Mesendoderm (in vitro differentiated cells): ENCODE measurements around the gene PRSS50.
A peak's percentile ranks its signal among the peaks of the same experiment; 100 is the strongest.

ENCODE experiments used
- DNase-seq: peaks from one replicate; pipeline ENCODE4 v3.0.0; 2013
- H2AK5ac ChIP-seq: 2 replicates; pipeline ENCODE4 v1.6.1; 2013; ENCODE audit warnings: low read length, inconsistent platforms
- H2BK120ac ChIP-seq: 2 replicates; pipeline ENCODE4 v1.6.1; 2013; ENCODE audit warnings: low read depth, mild to moderate bottlenecking, low read length, moderate library complexity, mixed read lengths
- H2BK15ac ChIP-seq: replicated peaks from 2 replicates; pipeline ENCODE4 v1.6.1; 2013; ENCODE audit warnings: low read depth, mild to moderate bottlenecking, moderate library complexity
- H2BK5ac ChIP-seq: 2 replicates; pipeline ENCODE4 v1.6.1; 2013; ENCODE audit warnings: low read length, inconsistent platforms
- H3K18ac ChIP-seq: 2 replicates; pipeline ENCODE4 v1.6.1; 2013; ENCODE audit warnings: mild to moderate bottlenecking, low read length, mixed read lengths
- H3K23ac ChIP-seq: one replicate; pipeline ENCODE4 v1.6.1; 2013; ENCODE audit warnings: low read length
- H3K27ac ChIP-seq: 2 replicates; pipeline ENCODE4 v1.5.1; 2013; ENCODE audit warnings: low read depth, mild to moderate bottlenecking, inconsistent platforms, low read length, moderate library complexity
- H3K27me3 ChIP-seq: 2 replicates; pipeline ENCODE4 v1.6.1; 2013; ENCODE audit warnings: low read length, control low read depth, mild to moderate bottlenecking, inconsistent platforms; ENCODE audit not compliant: insufficient read depth, poor library complexity
- H3K36me3 ChIP-seq: 2 replicates; pipeline ENCODE4 v1.6.1; 2013; ENCODE audit warnings: low read length, inconsistent platforms; ENCODE audit not compliant: control insufficient read depth, insufficient read depth
- H3K4ac ChIP-seq: one replicate; pipeline ENCODE4 v1.6.1; 2013; ENCODE audit warnings: low read depth, mild to moderate bottlenecking, low read length, moderate library complexity
- H3K4me1 ChIP-seq: 2 replicates; pipeline ENCODE4 v1.6.1; 2013; ENCODE audit warnings: low read depth, low read length, inconsistent platforms; ENCODE audit not compliant: control insufficient read depth
- H3K4me2 ChIP-seq: 2 replicates; pipeline ENCODE4 v1.6.1; 2013; ENCODE audit warnings: low read length
- H3K4me3 ChIP-seq: 2 replicates; pipeline ENCODE4 v1.5.1; 2013; ENCODE audit warnings: mild to moderate bottlenecking, low read length
- H3K56ac ChIP-seq: one replicate; pipeline ENCODE4 v1.6.1; 2013; ENCODE audit warnings: low read length
- H3K79me1 ChIP-seq: 2 replicates; pipeline ENCODE4 v1.6.1; 2013; ENCODE audit warnings: low read length, inconsistent platforms
- H3K79me2 ChIP-seq: 2 replicates; pipeline ENCODE4 v1.6.1; 2013; ENCODE audit warnings: mild to moderate bottlenecking, low read length; ENCODE audit not compliant: control insufficient read depth, insufficient read depth
- H3K9ac ChIP-seq: 2 replicates; pipeline ENCODE4 v1.6.1; 2013; ENCODE audit warnings: low read length, inconsistent platforms
- H4K5ac ChIP-seq: one replicate; pipeline ENCODE4 v1.6.1; 2013; ENCODE audit warnings: low read length
- H4K8ac ChIP-seq: one replicate; pipeline ENCODE4 v1.6.1; 2013; ENCODE audit warnings: low read depth, mild to moderate bottlenecking, control low read depth, low read length, moderate library complexity
- WGBS: extraction: QIAGEN DNeasy Blood & Tissue Kit; methylation state at CpG from one replicate; pipeline ENCODE4 v1.1.7; 2013; ENCODE audit warnings: low lambda C conversion rate, missing lambda C conversion rate; ENCODE audit not compliant: insufficient coverage; ENCODE audit errors: extremely low coverage; 5-methylcytosine and 5-hydroxymethylcytosine counted together

PRSS50 gene

DNA sequence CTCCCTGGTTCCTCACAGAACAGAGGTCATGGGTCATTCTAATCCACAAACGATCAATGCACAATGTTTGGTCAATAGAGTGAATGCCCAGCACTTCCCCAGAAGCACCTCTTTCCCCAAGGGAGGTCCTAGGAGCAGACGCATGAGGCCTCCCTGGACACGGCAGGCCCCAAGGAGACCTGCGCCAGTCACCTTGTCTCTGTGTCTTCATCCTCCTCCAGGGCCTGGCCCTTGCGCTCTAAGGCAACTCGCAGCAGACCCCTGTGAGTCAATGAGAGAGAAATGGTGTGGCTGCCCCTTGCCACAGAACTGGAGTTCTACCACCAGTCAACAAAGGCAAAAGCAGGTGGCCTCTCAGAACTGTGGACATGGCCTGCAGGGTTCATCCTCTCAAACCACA lies 42.2 kb downstream of the PRSS50 start:
- Histone ChIP-seq H4K5ac (no peak overlapping the region), H3K27ac (no peak overlapping the region), H4K8ac (no peak overlapping the region), H2AK5ac (no peak overlapping the region), H3K23ac (no peak overlapping the region), H3K4me1 (no peaks in the 10 kb centered on the region), H3K27me3 (no peaks in the 10 kb centered on the region), H3K79me2 (no peaks in the 10 kb centered on the region), H3K18ac (no peak overlapping the region), H3K36me3 (no peaks in the 10 kb centered on the region), H3K4me3 (no peak overlapping the region), H3K79me1 (no peaks in the 10 kb centered on the region), H3K56ac (no peak overlapping the region), H3K4ac (no peak overlapping the region), H2BK15ac (no peak overlapping the region), H2BK5ac (no peak overlapping the region), H3K4me2 (no peak overlapping the region), H3K9ac (no peak overlapping the region), H2BK120ac (no peak overlapping the region)
- no peak for DNase-seq
- WGBS = no CpG with 5 or more reads among the region's 6 CpGs

DNA sequence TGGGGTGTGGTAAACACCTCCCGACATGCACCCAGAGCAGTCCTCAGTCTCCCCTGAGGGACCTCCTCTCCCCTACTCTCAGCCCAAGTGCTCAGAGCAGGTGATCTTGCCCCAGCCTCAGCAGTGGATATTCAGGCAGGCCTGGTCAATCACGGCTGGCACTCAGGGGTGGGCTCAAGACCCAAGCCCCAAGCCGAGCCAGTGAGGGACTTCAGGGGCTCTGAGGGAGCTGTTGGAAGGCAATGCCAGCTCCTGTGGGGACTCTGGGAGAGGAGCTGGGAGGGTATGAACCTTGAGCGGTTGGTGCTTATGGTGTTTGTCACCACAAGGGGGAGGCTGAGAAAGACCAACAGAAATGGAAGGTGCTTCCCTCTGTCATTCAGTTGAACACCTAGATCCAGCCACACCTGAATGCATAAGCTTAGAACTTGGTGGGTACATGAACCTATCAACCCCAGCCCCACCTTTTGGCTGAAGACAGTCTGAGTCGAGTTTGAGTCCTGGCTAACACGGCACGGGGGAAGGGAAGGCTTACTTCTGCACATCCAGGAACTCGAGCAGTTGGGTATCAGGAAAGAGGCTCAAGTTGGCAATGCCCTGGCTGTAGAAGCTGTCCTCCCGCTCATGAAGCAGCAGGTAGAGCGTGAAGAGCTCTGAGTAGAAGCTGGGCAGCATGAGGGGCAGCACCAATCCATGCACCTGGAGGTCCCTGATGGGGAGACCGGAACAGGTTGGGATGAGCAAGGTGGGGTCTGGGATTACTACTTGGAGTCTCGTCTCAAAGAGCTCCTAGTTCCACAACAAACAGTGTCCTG lies 43.4 kb downstream of the PRSS50 start:
- H3K4me3 ChIP-seq = no peak overlapping the region
- H3K36me3 ChIP-seq = no peaks in the 10 kb centered on the region
- no peak overlapping the region for H2AK5ac ChIP-seq
- no peak overlapping the region for H4K8ac ChIP-seq
- H3K18ac ChIP-seq = no peak overlapping the region
- no CpG with 5 or more reads among the region's 12 CpGs for WGBS
- H2BK120ac ChIP-seq = no peak overlapping the region
- peak; percentile 40 for DNase-seq
- no peak overlapping the region for H4K5ac ChIP-seq
- no peak overlapping the region for H3K27ac ChIP-seq
- H3K79me1 ChIP-seq = no peaks in the 10 kb centered on the region
- H3K4me1 ChIP-seq = no peaks in the 10 kb centered on the region
- H3K4me2 ChIP-seq = no peak overlapping the region
- no peaks in the 10 kb centered on the region for H3K27me3 ChIP-seq
- H2BK5ac ChIP-seq = no peak overlapping the region
- no peak overlapping the region for H3K56ac ChIP-seq
- H2BK15ac ChIP-seq = no peak overlapping the region
- H3K9ac ChIP-seq = no peak overlapping the region
- H3K4ac ChIP-seq = no peak overlapping the region
- H3K23ac ChIP-seq = no peak overlapping the region
- no peaks in the 10 kb centered on the region for H3K79me2 ChIP-seq

DNA sequence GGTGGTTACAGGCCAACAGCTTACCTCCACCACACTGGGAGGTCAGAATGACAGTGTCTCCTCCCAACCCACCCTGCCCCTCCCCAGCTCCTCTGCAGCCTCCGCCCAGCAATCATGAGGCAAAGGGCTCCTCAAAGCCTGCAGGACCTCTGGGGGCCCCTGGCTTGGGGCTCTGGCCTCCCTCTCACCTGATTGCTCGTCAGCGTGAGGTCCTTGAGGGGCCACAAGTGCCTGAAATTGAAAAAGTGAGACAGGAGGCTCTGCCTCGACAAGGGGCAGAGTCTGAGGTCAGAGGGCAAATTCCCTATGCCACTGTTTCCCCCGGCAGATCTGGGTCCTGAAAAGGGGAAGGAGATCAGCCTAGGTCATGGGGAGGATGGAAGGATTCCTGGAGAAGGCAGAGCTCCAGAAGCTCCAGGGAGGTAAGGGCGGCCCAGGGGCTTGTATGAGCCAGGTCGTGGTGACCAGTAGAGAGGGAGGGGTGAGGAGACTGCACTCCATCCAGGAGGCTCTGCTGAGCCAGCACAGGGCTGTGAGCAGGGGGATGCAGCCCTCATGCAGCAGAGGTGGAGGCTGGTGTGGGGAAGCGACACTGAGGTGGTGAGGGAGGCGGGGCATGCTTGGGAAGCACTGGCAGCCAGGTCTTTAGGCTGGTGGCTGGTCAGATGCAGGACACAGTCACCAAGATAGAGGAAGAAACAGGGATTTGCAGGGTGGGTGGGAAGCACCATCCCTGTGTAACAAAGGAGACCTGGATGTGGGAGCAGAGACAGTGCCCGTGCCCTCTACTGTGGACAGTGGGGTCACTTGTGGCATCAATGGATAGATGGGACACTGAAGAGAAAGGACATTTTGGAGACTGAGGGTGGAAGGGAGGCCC lies 44.3 kb downstream of the PRSS50 start:
- no peak overlapping the region for H4K8ac ChIP-seq
- H3K4me1 ChIP-seq = no peaks in the 10 kb centered on the region
- no peak overlapping the region for H3K18ac ChIP-seq
- H2BK120ac ChIP-seq = no peak overlapping the region
- H3K56ac ChIP-seq = no peak overlapping the region
- H3K4ac ChIP-seq = no peak overlapping the region
- H3K27ac ChIP-seq = no peak overlapping the region
- no peaks in the 10 kb centered on the region for H3K79me2 ChIP-seq
- no peak overlapping the region for H2AK5ac ChIP-seq
- H3K23ac ChIP-seq = no peak overlapping the region
- H3K9ac ChIP-seq = no peak overlapping the region
- no peaks in the 10 kb centered on the region for H3K36me3 ChIP-seq
- no peak overlapping the region for H3K4me3 ChIP-seq
- no peak overlapping the region for H2BK15ac ChIP-seq
- no peak overlapping the region for H3K4me2 ChIP-seq
- no peaks in the 10 kb centered on the region for H3K27me3 ChIP-seq
- no peak overlapping the region for H2BK5ac ChIP-seq
- DNase-seq = no peak
- no CpG with 5 or more reads among the region's 10 CpGs for WGBS
- no peaks in the 10 kb centered on the region for H3K79me1 ChIP-seq
- no peak overlapping the region for H4K5ac ChIP-seq

DNA sequence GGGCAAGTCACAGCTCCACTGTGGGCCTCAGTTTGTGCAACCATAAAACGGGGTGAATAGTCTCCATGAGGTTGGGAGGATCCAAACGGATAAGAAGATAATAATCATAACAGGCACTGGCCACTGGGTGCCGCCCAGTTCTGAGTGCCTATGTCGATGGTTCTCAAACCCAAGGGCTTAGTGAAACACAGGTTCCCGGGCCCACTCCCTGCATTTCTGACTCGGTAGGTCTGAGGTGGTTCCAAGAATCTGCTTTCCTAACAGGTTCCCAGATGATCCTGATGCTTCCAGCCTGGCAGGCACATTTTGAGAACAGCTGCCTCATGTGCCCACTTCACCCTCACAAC lies 45.3 kb downstream of the PRSS50 start:
- no peak overlapping the region for H3K23ac ChIP-seq
- DNase-seq = no peak
- no peak overlapping the region for H3K18ac ChIP-seq
- no peak overlapping the region for H3K56ac ChIP-seq
- H4K8ac ChIP-seq = no peak overlapping the region
- H4K5ac ChIP-seq = no peak overlapping the region
- H3K4me2 ChIP-seq = no peak overlapping the region
- no peak overlapping the region for H3K27ac ChIP-seq
- H2BK15ac ChIP-seq = no peak overlapping the region
- H3K4me1 ChIP-seq = no peaks in the 10 kb centered on the region
- no CpG with 5 or more reads among the region's 6 CpGs for WGBS
- no peaks in the 10 kb centered on the region for H3K79me2 ChIP-seq
- H2BK5ac ChIP-seq = no peak overlapping the region
- H2AK5ac ChIP-seq = no peak overlapping the region
- no peaks in the 10 kb centered on the region for H3K36me3 ChIP-seq
- no peaks in the 10 kb centered on the region for H3K79me1 ChIP-seq
- no peak overlapping the region for H3K4me3 ChIP-seq
- H3K4ac ChIP-seq = no peak overlapping the region
- no peak overlapping the region for H2BK120ac ChIP-seq
- no peaks in the 10 kb centered on the region for H3K27me3 ChIP-seq
- no peak overlapping the region for H3K9ac ChIP-seq

DNA sequence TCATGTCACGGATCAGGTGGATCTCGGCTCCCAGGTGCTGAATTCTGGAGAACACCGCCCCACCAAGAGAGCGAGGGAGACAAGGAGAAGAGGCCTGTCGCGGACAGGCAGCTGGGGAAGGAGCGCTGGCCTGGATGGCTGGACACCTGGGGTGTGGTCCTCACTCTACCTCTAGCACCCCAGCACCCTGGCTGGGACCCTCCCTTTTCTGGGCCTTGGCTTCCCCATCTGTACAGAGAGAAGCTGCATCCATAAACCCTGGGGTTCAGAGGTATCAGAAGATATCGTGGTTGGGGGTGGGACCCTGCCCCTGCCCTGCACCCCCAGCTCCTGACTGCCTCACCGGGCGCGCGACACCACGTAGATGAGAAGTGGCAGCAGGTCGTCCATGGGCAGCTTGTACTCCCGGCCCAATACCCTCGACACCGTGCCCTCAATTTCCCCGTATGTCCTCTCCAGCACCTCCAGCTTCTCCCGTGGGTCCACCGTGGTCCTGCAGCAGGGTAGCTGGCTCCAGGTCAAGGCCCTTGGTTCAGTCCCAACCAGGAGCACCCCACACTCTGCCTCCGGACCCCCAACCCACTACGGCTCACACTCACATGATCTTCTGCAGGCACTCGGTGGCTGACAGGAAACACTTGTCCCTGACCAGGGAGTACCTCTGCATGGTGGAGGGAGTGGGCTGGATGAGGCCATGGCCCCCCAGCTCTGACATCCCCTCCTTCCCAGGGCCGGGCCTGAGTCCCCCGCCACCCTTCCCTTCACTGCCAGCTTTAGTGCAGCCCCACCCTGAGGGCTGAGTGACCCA lies 45.9 kb downstream of the PRSS50 start:
- Histone ChIP-seq H3K56ac (no peak overlapping the region), H3K9ac (no peak overlapping the region), H2BK120ac (no peak overlapping the region), H3K27ac (no peak overlapping the region), H3K36me3 (no peaks in the 10 kb centered on the region), H3K79me2 (no peaks in the 10 kb centered on the region), H3K4me2 (no peak overlapping the region), H3K79me1 (no peaks in the 10 kb centered on the region), H3K18ac (no peak overlapping the region), H4K8ac (no peak overlapping the region), H3K4me3 (no peak overlapping the region), H3K27me3 (no peaks in the 10 kb centered on the region), H3K4me1 (no peaks in the 10 kb centered on the region), H2AK5ac (no peak overlapping the region), H3K23ac (no peak overlapping the region), H3K4ac (no peak overlapping the region), H2BK15ac (no peak overlapping the region), H4K5ac (no peak overlapping the region), H2BK5ac (no peak overlapping the region)
- WGBS = no CpG with 5 or more reads among the region's 25 CpGs
- no peak for DNase-seq
